ENCODE data around the gene CC2D1B. TPM values are rescaled to one million over a fixed set of nuclear protein-coding genes. Genes with fewer than 3 reads are reported as not detected.

CC2D1B gene
- total and polyA plus RNA-seq, 9 of the 15 experiments (the other 6 are each of a cell fraction or from before 2014, with no cell fraction given) = 1.2 to 33.6 (median 25.5) TPM

DNA sequence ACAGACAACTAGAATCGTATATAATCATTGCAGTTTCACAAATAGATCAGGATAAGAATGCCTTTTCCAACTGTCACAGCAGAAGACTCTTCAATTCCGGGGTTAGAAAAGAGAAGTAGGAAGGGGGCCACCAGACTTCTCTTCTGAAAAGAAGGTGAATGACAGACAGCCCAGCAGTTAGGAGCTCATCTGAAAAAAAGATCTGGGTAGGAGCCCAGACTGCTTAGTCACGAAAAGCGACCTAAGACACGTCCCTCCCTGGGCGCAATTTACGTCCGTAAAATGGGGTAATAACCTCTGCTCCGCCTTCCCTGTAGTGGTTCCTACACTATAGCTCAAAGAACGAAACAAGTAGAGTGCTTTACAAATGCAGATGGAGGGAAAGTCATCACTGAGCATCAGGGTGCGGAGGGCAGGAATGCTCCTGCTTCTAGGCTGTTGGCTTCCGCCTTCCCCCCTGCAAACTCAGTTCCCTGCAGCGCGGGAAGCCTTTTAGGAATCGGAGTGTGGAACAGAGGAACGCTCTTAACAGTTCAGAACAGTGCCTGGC, 37.6 kb upstream of the CC2D1B start (continued):
- TF ChIP-seq PKNOX1 (IDR thresholded peaks at IDR 0.05) (peak; percentile 97), ZBTB1 (CRISPR knock-in tag; IDR thresholded peaks at IDR 0.05; ENCODE audit: borderline replicate concordance, low read depth) (no peak), RBM22 (IDR thresholded peaks at IDR 0.05; ENCODE audit: low read depth, low read length, poor library complexity, severe bottlenecking) (no peak), MEF2A (IDR thresholded peaks at IDR 0.05; ENCODE audit: control insufficient read depth, low read depth, low read length) (no peak), BDP1 (IDR thresholded peaks at IDR 0.05; ENCODE audit: insufficient read depth, insufficient read length) (no peak), ZNF280A (IDR thresholded peaks at IDR 0.05; ENCODE audit: low read depth, partially characterized antibody) (no peak), CBFA2T3 (IDR thresholded peaks at IDR 0.05) (no peak), ADNP (tag; IDR thresholded peaks at IDR 0.05) (no peak), SRSF7 (optimal IDR thresholded peaks at IDR 0.05; ENCODE audit: low read depth, low read length) (no peak), HBP1 (CRISPR knock-in tag; IDR thresholded peaks at IDR 0.05) (no peak; the same call in 1 of the 2 replicates), MBD2 (IDR thresholded peaks at IDR 0.05; ENCODE audit: borderline replicate concordance, low read depth) (peak; percentile 14; the same call in 1 of the 2 replicates), RBM25 (IDR thresholded peaks at IDR 0.05; ENCODE audit: low read depth, low read length, severe bottlenecking) (no peak), NFATC3 (IDR thresholded peaks at IDR 0.05) (0 out of 2 replicates have a peak, but pooled peaks have one; percentile 35), GATAD2A (IDR thresholded peaks at IDR 0.05) (no peak), GABPA (tag; conservative IDR thresholded peaks at IDR 0.05; ENCODE audit: low read depth) (no peak)
- TF ChIP-seq, protein P1, sequence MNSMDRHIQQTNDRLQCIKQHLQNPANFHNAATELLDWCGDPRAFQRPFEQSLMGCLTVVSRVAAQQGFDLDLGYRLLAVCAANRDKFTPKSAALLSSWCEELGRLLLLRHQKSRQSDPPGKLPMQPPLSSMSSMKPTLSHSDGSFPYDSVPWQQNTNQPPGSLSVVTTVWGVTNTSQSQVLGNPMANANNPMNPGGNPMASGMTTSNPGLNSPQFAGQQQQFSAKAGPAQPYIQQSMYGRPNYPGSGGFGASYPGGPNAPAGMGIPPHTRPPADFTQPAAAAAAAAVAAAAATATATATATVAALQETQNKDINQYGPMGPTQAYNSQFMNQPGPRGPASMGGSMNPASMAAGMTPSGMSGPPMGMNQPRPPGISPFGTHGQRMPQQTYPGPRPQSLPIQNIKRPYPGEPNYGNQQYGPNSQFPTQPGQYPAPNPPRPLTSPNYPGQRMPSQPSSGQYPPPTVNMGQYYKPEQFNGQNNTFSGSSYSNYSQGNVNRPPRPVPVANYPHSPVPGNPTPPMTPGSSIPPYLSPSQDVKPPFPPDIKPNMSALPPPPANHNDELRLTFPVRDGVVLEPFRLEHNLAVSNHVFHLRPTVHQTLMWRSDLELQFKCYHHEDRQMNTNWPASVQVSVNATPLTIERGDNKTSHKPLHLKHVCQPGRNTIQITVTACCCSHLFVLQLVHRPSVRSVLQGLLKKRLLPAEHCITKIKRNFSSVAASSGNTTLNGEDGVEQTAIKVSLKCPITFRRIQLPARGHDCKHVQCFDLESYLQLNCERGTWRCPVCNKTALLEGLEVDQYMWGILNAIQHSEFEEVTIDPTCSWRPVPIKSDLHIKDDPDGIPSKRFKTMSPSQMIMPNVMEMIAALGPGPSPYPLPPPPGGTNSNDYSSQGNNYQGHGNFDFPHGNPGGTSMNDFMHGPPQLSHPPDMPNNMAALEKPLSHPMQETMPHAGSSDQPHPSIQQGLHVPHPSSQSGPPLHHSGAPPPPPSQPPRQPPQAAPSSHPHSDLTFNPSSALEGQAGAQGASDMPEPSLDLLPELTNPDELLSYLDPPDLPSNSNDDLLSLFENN (IDR thresholded peaks at IDR 0.05; ENCODE audit: low read depth in 2 of 2, low read length in 2 of 2) = 0 out of 4 replicates have a peak, but pooled peaks of 1 of the 2 experiments have one; percentile 21
- TF ChIP-seq, protein P2, sequence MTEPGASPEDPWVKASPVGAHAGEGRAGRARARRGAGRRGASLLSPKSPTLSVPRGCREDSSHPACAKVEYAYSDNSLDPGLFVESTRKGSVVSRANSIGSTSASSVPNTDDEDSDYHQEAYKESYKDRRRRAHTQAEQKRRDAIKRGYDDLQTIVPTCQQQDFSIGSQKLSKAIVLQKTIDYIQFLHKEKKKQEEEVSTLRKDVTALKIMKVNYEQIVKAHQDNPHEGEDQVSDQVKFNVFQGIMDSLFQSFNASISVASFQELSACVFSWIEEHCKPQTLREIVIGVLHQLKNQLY (CRISPR knock-in tag; conservative IDR thresholded peaks at IDR 0.05) = no peak
